ENCODE measurements around the gene EXD1.
A peak's percentile ranks its signal among the peaks of the same experiment; 100 is the strongest.
"Not testable (repeated sequence)": the region's sequence is repeated elsewhere in the genome, so short reads cannot be mapped to it uniquely, and the experiment has no call there.

Gene EXD1, protein sequence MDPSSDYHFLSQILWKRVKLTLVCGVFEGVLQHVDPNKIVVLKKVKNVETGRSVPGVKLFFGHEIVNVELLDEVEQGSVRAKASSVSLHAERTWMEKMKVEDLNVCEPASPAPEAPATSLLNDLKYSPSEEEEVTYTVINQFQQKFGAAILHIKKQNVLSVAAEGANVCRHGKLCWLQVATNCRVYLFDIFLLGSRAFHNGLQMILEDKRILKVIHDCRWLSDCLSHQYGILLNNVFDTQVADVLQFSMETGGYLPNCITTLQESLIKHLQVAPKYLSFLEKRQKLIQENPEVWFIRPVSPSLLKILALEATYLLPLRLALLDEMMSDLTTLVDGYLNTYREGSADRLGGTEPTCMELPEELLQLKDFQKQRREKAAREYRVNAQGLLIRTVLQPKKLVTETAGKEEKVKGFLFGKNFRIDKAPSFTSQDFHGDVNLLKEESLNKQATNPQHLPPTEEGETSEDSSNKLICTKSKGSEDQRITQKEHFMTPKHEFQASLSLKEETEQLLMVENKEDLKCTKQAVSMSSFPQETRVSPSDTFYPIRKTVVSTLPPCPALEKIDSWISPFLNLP

DNA sequence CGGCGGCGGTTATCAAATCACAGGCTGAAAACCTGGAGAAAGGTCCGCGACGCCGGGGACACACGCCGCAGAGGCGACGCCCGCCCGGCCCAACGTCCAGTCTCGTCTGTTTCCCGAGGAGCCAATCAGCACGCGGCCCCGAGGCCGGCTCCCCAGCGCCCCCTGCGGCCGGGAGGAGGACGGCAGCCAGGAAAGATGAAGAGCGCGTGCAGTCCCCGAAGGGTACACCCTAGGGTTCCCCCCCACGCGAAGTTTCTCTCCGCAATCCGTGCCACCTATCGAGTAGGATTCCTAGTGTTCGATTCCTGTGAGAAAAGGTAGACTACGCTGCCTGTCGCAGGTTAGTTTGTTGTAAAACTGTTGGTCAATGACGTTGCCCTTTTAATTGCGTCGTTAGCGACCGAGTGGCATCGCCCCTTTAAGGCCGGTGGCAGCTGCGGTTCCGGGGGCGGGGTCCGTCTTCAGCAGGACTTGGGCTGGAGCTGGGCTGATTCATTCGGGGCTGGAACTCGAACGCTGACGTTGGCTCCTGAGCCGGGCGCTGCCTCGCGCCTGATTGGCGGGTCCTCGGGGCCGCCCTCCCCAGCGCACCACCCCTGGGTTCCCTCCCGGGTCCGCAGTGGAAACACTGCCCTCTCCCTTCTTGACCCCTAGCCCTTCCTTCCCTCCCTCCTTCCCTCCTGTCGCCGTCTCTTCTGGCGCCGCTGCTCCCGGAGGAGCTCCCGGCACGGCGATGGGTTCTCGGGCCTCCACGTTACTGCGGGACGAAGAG is at the start of gene EXD1, which contains the start of gene CHP1:
Gene EXD1, minus strand, starts transcription at position 108 of the 772 bp plus-strand sequence. CDS start 4,182 bp downstream, outside the sequence.
Gene CHP1, plus strand, starts transcription at position 619 of the 772 bp plus-strand sequence. Its CDS starts 115 bp downstream, at position 734.
- peak; percentile 84 for DNase-seq

DNA sequence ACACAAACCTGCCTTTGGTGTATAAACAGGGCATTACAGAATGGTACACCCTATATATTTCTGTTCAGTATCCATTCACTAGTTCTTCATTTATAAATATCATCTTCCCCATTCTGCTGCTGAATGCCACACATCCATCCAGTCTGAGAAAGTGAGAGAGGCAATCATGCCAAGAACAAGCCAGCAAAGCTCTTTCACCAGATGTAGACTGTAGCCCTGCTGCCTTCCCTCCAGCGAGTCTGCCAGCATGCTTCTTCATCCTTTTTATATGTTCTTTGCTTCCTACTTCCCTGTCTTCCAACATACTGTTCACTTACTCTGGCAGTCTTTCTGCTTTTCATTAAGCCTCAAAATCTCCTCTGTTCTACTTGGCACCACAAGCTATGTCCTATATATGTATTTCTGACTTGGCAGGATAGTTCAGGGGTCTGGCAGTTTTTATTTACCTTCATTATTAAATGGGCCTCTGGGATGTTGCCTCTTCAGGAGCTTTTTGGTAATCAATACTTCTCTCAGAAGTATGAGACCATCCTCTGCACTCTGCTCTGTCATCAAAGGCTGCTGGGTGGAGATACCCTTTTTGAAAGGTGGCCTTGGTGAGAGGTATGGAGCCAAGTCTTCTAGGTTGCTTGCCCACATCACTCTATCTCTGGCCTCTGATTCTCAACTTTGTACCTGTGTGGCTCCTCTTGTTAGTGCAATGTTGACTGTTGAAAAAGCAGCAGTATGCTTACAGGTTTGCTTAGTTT is 49.2 kb upstream of the EXD1 start:
- no peak for DNase-seq

- DNase-seq, result no peak
Observed at GRCh38 chr15:41278319-41278718, 47.8 kb upstream of the EXD1 start.

GRCh38 chr15:41276831-41277230 is 46.3 kb upstream of the EXD1 start:
- no peak for DNase-seq

DNA sequence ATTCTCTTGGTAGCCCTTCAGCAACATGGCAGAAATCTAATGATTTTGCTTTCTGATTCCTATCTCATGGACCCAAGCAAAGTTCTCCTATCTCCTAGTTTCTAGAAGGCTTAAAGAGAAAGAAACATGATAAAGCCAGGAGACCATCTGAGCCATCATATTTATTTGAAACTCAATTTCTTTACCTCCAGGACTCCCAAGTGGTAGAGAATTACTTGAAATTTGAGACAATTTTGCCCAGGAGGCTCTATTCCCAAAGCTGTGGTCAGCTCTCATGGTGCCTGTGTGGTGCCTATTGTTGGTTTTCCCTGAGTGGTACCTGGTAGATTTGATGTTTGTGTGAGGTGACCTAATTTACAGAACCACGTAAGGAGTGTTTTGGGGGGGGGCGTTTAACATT is 39.3 kb upstream of the EXD1 start:
- DNase-seq, result no peak

- no peak for DNase-seq
Observed at GRCh38 chr15:41263891-41264351, 33.4 kb upstream of the EXD1 start.

- DNase-seq, result no peak
Observed at GRCh38 chr15:41262571-41262970, 32.0 kb upstream of the EXD1 start.

GRCh38 chr15:41260924-41261323 is 30.4 kb upstream of the EXD1 start:
- DNase-seq, result not testable (repeated sequence)

- no peak for DNase-seq
Observed at GRCh38 chr15:41259546-41260189, 29.1 kb upstream of the EXD1 start.

DNA sequence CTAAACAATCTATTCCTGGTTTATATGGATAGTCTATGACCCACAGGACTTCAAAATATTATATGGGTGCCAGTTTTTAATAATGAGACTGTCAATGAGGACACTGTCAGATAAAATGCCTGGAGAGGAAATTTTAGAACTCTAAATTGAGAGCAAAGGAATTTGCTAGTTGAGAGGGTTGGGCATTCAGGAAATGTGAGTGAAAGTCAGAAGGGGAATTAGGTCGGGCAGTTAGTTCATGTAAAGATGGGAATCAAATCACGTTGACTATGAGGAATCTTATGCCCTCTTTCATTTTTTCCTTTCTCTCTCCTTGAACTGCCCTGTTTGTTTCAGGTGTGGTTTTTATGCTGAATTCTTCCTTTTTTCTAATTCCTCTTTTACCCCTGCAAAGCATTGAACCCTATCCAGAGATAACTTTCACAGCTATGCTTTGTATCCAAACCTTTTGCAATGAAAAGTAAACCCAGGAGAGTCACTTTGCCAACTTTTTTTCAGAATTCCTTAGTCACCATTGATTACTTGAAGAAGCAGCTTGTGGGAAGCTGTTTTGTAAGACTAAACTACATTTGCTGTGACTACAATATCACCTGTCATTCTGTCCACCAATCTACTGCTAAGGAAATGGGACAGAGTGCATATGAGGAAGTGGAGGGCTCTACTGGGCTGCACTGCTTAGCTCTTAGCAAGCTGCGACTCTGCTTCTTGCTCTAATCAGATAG is 28.4 kb upstream of the EXD1 start:
- no peak for DNase-seq

DNA sequence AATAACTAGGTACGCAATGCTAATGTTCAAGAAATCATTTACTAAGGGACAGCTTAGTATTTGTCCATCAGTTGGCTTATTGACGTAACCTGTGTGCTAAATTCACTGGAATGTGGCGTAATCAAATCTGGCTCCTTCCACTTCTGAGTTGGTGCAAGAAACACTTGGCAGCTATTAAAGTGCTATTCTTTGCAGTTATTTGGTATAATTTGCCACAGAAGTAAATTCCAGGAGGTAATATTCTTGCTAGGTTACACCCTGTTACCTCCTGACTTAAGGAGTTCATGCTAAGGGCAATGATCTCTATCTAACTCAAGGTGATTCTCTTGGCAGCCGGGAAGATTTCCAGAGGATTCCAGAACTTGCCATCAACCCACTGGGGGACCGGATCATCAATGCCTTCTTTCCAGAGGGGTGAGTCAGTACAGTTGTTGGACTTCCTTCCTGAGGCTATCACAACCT is 26.1 kb upstream of the EXD1 start:
- no peak for DNase-seq

DNA sequence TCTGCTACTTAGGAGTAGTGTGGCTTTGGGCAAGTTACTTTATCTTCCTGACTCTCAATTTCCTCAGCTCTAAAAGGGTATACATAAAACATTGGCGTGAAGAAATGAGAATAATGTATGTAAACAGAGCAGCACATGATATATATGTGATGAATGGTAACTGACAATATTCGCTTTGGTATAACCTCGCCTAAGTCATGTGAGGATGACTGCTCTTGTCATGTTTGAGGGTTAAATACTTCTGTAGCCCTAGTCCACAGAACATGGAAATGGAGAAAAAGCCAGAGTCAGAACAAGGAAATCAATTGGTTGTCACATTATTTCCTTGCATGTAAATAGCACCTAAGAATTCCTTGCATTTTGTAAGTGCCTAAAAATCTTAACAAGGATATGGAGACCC is 25.5 kb upstream of the EXD1 start:
- DNase-seq, result no peak

DNA sequence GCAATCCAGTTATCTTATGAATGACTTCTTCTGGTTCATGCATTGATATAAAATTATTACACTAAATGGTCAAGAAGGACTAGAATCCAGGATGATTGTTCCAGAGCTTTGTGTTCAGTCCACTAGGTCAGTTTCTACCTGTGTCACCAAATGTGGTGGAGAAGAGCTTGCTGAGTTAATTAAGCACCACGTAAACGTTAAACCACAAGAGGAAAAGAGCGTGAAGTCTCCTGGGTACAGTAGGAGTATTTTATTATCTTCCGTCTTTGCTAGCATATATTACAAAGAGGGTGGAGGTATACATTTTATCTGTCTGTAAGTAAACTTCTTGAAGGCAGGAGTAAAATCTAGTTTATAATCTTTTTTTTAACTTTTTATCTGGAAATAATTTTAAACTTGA is 24.0 kb upstream of the EXD1 start:
- no peak for DNase-seq

- DNase-seq, result no peak
Observed at GRCh38 chr15:41251411-41251810, 20.9 kb upstream of the EXD1 start.

GRCh38 chr15:41250745-41251144 is 20.2 kb upstream of the EXD1 start:
- not testable (repeated sequence) for DNase-seq

DNA sequence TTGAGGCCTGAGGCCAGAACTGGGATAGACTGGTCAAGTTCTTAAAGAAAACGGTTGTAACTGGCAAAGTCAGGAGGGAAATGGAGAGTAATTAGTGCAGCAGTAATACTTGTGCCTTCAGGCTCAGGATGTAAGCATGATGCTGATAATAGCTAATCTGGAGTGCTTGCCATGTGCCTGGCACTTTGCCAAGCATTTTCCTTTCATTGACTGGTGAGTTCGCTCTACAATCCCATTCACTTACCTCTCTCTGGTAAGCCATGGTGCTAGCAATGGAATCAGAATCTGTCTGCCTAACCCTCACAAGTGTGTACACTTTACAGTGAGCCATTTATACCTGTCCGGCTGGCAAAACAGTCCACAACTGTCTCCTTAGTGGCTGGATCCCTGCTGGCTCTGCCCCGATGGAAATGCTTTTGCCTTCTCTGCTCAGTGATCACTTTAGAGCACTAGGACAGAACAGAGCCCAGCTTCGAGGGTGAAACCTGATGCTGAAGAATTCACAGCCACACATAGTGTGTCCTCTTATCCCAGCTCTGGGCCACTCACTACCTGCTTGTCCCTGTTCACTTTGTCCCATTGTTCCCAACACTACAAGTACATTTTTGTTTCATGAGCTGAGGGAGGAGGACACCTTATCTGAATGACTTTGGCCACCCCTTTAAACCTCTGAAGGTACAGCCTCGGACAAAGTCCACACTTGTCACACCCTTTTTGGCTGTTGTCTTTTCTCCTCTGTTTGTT is 10.8 kb upstream of the EXD1 start:
- DNase-seq, result no peak

GRCh38 chr15:41238100-41238499 is 7.5 kb upstream of the EXD1 start:
- no peak for DNase-seq

DNA sequence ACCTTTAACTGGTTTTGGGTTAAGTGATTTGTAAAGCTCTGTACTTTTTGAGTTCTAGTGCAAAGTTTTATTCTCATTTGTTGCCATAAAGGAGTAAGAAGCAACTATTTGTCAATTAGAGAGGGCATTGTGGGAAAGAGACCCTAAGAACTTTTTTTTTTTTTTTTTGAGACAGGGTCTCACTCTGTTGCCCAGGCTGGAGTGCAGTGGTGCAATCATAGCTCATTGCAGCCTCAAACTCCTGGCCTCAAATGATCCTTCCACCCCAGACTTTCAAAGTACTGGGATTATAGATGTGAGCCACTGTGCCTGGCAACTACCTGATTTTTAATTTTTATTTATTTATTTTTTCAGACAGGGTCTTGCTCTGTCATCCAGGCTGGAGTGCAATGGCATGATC is 5.4 kb upstream of the EXD1 start:
- no peak for DNase-seq

DNA sequence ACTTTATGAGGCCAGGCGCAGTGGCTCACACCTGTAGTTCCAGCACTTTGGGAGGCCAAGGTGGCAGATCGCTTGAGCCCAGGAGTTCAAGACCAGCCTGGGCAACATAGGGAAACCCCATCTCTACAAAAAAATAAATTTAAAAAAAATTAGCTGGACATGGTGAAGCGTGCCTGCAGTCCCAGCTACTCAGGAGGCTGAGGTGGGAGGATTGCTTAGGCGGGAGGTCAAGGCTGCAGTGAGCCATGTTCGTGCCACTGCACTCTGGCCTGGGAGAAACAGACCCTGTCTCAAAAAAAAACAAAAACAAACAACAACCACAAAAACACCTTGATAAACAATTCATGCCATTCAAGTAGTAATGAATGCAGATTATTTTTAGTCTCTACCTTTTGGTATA is 4.7 kb upstream of the EXD1 start:
- DNase-seq, result not testable (repeated sequence)

GRCh38 chr15:41233367-41233771 is 2.8 kb upstream of the EXD1 start:
- DNase-seq, result no peak

All from NCI-H524 treated with DMSO at 0.1 percent for 48 hours (cell line).